ENCODE results near the gene BAZ1B.

- TF ChIP-seq CTCF (conservative IDR thresholded peaks at IDR 0.05; ENCODE audit: low read length), result no peak
- TF ChIP-seq EZH2phosphoT487 (IDR thresholded peaks at IDR 0.05; ENCODE audit: borderline replicate concordance, low read depth, low read length), result no peak
These were observed 18.1 kb downstream of the BAZ1B start for GRCh38 chr7:73504017-73504416.

All from OCI-LY7 (cell line).